GM13977 (cell line): ENCODE measurements around the gene GDPD2.

Experiments used
- DNase-seq: peaks from one replicate; pipeline ENCODE4 v3.0.0; 2012; ENCODE audit warnings: low spot score
- CTCF ChIP-seq: IDR thresholded peaks from 2 replicates; pipeline ENCODE4 v1.5.1; 2012; ENCODE audit warnings: mild to moderate bottlenecking, control low read depth; ENCODE audit not compliant: insufficient read depth; ENCODE audit errors: extremely low read depth, missing control alignments
- in situ Hi-C: fragments of 300-500 bp; cut with MboI; formaldehyde crosslinking; loops from one replicate; pipeline ENCODE4 v1.12.0; 2022; ENCODE audit warnings: low sequenced_read_pairs, low pct_unique_long_range_greater_than_20kb, mixed read lengths, inconsistent platforms; ENCODE audit not compliant: unreplicated experiment

Gene GDPD2

DNA sequence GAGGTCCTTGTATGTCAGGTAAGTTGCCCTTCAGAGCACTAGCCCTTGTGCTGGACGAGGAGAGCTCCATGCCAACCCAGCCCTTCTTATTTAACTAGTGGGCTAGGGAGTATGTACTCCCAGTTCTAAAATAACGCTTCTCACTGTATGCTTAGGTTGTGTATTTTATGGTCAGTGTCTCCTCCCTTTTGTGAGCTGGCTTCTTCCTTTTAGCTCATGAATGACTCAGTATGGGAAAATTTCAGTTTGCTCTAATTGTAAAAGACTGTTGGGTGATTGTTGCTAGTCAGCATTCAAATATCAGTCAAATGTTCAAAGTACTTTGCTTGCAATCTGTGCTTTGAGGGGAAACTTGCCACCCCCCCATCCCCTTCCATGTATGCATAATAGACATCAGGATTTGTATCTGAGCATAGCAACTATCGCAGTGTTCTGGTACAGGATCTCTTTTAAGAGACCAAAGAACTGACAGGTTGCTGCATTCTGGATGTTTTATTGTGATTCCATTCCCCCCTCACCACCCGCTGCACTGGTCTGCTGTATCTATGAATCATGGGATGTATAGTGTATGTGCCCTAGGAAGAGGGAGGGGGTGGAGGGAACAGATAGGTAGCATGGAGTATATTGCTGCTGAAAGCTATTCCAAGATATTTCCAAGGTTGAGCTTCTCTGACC lies 56.3 kb downstream of the GDPD2 start:
- no peak for TF ChIP-seq CTCF
- DNase-seq, result no peak
- in situ Hi-C loops, result no loop called here

- TF ChIP-seq CTCF, result no peak
- DNase-seq, result no peak
- in situ Hi-C loops, result no loop called here
Measured at GRCh38 chrX:70479922-70480659, 57.0 kb downstream of the GDPD2 start.

DNA sequence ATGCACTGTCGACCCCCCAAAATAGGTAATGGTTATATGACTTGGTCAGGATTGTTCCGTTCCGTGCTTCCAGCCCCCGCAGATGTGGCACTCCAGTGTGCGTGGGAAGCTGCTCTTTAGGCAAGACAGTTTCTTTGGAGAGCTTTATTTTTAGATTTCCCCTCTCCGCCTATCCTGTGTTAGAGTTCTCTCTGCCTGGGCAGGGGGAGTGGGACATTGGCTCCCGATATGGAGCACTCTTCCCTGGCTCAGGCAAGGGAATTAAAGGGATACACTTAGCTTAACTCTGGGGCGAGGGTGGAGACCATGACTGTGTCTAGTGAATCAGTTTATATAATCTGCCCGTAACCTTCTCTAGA lies 57.5 kb downstream of the GDPD2 start:
- no peak for TF ChIP-seq CTCF
- DNase-seq, result no peak
- in situ Hi-C loops, result no loop called here

DNA sequence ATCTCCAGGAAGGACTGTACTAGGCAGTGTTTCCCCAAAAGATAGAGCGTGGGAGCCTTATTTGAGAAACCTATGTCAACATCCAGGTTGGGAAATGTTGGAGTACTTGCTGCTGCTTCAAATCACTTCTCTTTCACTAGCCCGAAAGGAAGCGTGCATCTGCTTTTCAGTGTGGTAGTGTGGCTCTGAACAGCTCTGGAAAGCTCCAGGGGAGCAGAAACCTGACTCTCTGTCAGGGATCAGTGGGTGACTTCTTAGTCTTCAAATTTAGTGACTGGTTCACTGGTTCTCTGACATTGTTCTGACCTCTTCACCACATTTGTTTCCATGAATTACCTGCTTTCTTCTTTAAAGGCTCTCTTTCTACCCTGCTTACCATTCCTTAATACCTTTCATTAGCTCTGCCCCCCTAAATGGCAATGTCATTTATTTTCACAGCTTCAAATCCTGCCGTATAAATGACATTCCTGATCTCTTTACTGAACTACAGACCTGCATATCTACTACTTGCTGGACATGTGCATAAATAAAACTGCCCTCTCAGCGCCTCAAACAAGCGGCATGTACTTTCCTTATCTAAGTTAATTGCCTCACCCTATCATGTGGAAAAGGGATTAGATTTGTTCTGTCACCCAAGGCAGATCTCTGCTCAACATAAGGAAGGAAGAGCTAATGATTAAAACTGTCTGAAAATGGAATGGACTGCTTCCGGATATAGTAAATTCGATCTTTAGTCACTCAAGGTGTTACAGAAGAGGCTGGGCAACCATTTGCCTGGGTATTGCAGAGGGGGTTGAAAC lies 58.6 kb downstream of the GDPD2 start:
- DNase-seq, result no peak
- in situ Hi-C loops, result no loop called here
- no peak for TF ChIP-seq CTCF

DNA sequence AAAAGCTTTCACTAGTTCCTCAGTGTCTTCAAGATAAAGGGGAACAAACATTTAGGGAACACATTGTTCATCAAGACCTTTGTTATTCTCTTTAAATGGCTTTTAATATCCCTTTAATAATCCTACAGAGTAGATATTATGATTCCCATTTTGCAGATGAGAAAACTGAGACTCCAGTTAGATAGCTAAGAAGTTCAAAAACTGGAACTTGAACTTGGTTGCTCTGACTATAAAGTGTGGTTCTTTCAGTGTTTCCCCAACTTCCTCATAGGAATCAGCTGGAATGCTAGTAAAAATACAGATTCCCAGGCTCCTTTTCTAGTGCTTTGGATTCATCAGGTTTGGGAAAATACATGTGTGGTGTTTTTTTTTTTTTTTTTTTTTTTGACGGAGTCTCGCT lies 59.2 kb downstream of the GDPD2 start:
- in situ Hi-C loops, result no loop called here
- DNase-seq, result no peak
- TF ChIP-seq CTCF, result no peak
